GM18873 (cell line): Measurements from ENCODE around the gene SCFD2.
"Not testable (repeated sequence)": the region's sequence is repeated elsewhere in the genome, so short reads cannot be mapped to it uniquely, and the experiment has no call there.

Source experiments
- ATAC-seq: cut with Tn5 transposase; IDR thresholded peaks from one replicate; pipeline ENCODE4 v1.9.1; 2021; ENCODE audit warnings: mild to moderate bottlenecking, moderate library complexity, moderate number of reproducible peaks; ENCODE audit not compliant: unreplicated experiment, low FRiP score

SCFD2 gene

DNA sequence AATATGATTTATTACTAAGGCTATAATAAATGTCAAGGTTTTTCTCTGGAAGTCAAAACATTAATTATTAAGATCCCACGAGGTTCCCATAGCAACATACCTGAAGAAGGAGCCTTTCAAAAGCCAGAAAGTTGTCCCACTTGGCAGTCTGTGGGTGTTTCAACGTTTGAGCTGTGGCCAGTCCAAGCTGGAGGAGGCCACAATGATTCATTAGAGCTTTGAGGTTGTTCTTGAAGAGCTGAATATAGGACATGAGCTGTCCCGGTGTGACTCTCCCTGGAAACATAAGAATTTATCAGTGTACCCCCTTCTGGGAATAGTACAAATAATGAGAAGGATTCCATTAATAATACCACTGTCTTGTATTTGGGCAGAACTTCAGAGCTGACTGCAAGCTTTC lies 92.1 kb downstream of the SCFD2 start:
- ATAC-seq = no peak

DNA sequence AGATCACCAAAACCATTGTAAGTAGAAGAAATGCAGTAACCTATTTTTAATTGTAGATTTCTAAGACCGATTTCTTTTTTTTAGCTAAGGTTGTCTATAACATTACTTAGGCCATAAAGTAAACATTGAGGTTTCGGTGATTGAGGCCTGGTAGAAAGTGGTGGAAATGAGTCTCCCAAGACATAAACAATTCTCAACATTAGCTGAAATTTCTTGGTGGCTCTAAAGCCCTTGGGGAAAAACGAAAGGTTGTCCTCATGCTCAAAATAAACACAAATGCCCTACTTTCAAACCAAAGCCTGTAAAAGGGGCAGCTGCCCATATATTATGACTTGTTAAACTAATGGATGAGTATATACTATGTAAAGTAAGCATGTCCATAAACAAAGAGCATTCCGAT lies 98.8 kb downstream of the SCFD2 start:
- no peak for ATAC-seq

DNA sequence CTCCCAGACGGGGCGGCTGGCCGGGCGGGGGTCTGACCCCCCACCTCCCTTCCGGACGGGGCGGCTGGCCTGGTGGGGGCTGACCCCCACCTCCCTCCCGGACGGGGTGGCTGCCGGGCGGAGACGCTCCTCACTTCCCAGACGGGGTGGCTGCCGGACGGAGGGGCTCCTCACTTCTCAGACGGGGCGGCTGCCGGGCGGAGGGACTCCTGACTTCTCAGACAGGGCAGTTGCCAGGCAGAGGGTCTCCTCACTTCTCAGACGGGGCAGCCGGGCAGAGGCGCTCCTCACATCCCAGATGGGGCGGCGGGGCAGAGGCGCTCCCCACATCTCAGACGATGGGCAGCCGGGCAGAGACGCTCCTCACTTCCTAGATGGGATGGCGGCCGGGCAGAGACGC lies 109.9 kb downstream of the SCFD2 start:
- not testable (repeated sequence) for ATAC-seq

DNA sequence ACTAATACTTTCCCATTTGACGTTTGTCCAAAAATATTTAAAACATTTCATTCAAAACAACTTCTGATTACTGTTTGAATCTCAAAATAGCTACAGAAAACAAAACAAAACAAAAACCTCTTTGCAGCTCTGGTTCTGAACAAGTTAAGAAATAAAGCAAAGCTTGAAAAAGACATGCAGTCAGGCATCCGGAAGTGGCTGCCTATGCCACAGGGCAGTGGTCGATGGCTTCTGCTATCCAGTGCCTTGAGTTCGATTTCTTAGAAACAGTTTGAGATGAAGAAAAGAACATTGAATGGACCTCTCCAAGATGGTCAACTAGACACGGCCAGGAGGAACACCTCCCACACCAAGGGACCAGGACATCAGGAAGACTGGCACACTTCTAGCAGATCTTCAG lies 125.3 kb downstream of the SCFD2 start:
- ATAC-seq = no peak

DNA sequence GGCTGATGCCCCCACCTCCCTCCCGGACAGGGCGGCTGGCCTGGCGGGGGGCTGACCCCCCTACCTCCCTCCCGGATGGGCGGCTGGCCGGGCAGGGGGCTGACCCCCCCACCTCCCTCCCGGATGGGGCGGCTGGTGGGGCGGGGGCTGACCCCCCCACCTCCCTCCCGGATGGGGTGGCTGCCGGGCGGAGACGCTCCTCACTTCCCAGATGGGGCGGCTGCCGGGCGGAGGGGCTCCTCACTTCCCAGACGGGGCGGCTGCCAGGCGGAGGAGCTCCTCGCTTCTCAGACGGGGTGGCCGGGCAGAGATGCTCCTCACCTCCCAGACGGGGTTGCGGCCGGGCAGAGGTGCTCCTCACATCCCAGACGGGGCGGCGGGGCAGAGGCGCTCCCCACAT lies 127.5 kb downstream of the SCFD2 start:
- ATAC-seq = not testable (repeated sequence)

DNA sequence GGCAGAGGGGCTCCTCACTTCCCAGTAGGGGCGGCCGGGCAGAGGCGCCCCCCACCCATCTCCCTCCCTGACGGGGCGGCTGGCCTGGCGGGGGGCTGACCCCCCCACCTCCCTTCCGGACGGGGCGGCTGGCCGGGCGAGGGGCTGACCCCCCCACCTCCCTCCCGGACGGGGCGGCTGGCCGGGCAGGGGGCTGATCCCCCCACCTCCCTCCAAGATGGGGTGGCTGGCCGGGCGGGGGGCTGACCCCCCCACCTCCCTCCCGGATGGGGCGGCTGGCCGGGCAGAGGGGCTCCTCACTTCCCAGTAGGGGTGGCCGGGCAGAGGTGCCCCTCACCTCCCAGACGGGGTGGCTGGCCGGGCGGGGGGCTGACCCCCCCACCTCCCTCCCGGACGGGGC lies 128.1 kb downstream of the SCFD2 start:
- ATAC-seq = not testable (repeated sequence)

DNA sequence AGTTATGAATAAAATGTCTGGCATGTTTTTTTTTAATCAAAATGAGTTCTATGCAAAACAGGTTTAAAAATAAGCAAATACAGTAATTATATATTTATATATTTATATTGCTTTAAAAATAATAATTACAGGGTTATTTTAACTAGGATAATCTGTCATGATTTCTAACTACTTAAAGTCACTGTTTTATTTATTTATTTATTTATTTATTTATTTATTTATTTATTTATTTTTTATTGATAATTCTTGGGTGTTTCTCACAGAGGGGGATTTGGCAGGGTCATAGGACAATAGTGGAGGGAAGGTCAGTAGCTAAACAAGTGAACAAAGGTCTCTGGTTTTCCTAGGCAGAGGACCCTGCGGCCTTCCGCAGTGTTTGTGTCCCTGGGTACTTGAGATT lies 129.2 kb downstream of the SCFD2 start:
- ATAC-seq = not testable (repeated sequence)

DNA sequence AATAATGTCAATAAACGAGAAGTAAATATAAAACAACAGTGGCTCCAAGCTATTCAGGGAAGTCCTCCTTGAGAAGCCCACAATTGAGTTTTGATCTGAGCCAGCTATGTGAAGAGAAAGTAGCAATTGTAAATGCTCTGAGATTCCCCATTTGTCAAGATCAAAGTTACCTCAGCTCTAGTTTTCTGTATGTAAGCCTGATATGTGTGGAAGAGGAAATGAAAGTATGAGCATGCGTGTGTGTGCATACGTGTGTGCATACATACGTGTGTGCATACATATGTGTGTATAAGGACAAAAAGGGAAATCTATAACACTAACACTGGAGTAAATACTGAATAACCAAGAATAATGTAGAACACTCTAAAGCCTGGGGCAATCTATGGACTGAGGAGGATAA lies 130.3 kb downstream of the SCFD2 start:
- no peak for ATAC-seq

DNA sequence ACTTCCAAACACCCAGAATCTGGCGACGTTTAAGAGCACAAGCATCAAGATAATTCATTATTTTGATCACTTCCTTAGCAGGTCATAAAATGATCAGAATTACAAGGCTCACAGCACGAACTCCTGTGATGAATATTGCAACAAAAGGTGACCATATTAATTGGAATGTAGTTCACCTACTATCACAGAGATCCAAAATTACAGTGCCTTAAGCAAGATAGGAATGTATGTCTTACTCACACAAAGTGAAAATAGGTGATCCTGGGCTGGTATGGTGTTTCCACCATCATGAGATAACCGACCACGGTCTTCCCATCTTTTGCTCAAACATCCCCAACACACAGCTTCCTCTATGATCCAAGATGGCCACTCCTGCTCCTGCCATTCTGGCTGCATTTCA lies 131.2 kb downstream of the SCFD2 start:
- no peak for ATAC-seq

DNA sequence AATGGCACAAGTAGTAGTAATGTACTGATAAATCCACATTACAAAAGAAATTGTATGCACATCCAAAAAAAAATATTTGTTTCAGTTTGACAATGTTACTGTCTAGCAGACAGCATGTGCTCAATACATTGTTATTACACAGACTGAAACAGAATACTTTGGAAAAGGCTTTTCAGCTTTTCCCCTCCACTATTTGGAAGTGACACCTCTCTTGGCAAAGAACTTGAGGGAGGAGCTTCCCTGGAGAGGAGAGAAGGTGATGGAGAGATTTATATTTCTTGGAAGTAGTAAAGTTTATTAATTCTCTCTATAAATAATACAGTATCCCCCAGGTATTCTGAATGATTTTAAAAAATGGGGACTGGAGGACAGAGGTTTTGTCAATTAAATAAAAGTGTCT lies 131.8 kb downstream of the SCFD2 start:
- ATAC-seq = no peak

DNA sequence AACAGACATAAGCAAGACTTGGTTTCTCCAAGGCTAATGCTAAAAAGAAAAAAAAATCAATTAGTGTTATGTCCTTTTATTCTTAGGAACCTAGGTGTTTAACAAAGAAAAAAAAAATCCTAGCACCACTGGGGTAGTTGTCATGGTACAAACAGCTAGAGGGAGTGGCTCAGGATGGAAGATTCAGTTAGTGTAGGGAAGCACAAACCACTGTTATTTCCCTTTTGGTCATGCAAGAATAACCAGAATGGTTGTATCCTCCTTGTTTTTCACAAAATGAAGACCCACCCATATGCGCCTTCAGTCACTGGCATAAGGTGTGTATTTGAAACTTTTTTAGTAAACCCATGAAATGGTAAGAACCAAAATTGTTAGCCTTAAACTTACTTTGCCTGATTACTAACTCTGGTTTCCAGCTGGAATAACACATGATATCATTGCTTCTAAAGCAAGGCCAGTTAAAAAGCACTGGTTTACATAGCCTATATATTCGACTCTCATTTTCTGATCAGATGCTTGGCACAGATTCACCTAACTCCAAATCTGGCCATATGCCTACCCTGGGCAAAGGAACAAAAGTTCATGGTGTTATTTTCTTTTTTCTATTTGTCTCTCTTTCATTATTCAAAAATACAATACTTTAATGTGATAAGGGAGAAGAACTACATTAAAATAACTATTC lies 132.6 kb downstream of the SCFD2 start:
- no peak for ATAC-seq

DNA sequence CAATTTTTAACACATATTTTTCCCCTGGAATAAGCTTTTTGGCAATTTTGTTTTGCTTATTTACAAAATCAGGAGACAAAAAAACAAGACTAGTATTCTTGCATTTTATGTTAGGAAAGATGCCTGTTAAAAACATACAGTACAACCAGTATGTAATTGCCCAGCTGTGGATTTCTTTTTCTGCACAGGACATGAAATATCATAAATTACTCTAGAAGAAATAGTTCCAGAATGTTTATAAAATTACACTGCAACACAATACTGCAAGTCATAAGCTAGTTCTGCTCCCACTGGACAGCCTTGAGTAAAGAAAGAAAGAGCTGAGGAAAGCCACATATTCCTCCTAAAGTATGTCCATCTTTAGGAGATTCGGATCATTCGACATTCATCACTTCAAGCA lies 133.5 kb downstream of the SCFD2 start:
- ATAC-seq = no peak

DNA sequence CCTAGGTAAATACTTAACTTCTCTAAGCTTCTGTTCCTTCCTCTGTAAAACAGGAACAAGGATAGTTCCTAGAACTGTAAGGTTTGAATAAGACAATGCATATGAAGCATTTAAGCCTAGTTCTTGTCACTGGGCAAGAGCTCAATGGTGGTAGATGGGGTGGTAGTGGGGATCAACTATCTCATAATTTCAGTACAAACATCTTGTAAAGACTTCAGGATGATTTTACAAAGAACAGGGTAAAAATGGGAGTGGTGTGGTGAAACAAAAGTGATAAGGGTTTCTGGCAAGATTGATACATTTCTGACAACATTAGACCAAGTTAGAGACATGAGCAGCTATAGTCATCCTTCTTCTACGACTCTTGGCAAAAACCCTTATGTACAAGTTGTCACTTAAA lies 137.8 kb downstream of the SCFD2 start:
- no peak for ATAC-seq

DNA sequence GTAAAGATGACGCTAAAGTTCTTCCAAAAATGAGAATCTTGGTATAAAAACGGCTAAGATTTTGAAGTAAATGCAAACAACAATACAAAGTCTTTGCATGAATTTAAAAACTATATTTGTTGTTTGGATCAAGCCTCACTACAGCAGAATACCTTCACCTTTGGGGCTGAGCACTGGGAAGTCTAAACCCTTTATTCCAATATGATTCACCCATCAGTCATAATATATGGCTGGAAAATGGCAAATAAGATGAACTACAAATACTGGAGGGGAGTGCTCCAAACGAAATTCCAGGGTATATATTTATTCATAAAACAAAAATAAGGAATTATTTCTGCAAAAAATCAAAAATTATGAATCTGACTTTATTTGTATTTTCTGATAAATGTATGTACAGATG lies 138.4 kb downstream of the SCFD2 start:
- ATAC-seq = no peak

DNA sequence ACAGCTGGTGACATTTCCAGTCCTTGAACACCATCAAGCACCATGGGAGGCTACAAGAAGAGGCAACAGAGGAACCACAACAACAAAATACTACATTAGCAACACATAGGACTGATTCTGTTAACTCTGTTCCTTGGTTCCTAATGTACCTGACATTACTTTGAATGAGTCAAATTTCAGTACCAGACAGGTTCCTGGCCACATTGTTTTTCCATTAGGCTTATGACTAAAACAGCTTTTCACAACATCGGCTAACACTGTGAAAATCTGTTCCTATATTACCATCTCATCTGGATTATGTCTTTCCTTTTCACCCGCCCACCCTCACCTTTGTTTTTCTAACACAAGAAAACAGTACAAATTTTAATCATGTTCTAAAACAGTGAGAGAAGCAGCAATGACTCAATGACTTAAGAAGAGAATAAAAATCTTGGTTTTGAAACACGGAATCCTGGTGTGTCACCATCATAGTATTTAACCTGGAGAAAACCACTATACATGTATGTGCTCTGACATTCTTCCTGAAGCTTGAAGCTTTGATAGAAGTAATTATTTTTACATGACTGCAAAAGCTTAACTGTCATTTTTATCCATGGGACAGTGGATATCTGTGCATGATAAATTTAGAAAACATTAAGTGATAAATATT lies 143.9 kb downstream of the SCFD2 start:
- no peak for ATAC-seq

DNA sequence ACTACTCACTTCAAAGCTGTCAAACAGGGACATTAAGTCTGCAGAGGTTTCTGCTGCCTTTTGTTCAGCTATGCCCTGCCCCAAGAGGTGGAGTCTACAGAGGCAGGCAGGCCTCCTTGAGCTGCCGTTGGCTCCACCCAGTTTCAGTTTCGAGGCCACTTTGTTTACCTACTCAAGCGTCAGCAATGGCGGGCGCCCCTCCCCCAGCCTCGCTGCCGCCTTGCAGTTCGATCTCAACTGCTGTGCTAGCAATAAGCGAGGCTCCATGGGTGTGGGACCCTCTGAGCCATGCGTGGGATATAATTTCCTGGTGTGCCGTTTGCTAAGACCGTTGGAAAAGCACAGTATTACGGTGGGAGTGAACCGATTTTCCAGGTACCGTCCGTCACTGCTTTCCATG lies 146.7 kb downstream of the SCFD2 start:
- not testable (repeated sequence) for ATAC-seq

DNA sequence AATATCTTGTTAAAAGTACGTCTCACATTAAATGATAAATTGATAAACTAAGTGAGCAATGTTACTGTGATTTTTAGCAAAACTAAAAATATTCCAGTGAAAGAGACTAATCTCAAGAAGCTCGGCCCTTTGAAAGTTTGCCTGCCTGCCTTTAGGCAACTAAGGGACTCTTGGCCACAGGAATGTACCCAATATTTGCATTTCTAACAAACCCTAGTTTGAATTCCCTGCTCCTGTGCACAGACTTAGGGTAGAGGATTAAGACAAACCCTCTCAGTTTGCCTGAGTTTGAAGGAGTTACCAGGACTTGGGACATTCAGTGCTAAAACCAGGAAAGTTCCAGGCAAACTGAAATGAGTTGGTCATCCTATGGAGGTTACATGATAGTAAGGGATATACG lies 157.1 kb downstream of the SCFD2 start:
- ATAC-seq = no peak

DNA sequence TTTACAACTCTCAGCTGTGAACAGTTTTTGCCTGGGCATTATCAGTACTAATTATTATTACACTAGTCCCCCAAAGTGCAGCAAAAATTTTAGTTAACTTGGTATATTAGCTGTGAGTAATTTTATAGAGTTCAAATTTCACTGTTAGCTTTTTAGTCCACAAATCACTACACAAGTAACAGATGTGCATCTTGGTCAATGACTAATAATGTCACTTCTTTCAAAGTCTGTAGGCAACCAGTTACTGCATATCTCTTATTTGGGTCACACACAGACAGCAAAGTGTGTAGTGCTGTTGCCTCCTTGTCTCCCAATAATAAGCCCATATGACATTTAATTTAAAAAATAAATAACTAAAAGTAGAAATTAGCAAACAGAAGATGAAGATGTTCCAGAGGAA lies 159.9 kb downstream of the SCFD2 start:
- no peak for ATAC-seq

DNA sequence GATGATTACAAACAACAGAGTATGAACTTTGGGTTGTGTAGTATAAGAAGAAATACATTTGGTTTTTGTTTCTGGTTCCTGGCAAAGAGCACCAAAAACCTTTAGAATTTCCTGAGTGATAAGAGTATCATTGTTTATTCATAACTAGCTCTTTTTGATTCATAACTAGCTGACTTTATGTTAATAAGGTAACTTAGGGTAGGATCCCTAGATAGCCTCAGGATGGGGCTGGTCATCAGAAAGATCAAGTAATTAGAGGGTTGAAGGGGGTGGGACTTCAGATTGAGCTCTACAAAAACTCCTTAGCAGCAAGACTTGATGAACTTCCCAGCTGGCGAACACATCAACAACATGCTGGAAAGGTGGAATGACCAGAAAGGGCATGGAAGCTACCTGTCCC lies 166.5 kb downstream of the SCFD2 start:
- no peak for ATAC-seq

DNA sequence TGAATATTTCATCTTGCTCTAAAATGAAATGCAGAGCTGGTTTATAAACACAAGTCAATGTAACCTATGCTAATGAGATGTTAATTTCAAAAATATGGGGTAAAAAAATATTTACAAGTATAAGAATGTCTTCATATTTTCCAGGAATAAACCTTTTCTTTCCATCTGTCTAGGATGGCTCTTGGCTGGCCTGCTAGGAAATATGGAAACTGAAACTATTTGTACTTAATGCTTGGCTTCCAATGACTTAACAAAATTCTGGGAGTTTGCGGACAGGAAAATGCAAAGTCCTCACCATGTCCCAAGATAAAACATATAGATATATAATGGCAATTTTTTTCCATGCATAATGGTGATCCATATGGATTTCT lies 168.1 kb downstream of the SCFD2 start:
- ATAC-seq = no peak

DNA sequence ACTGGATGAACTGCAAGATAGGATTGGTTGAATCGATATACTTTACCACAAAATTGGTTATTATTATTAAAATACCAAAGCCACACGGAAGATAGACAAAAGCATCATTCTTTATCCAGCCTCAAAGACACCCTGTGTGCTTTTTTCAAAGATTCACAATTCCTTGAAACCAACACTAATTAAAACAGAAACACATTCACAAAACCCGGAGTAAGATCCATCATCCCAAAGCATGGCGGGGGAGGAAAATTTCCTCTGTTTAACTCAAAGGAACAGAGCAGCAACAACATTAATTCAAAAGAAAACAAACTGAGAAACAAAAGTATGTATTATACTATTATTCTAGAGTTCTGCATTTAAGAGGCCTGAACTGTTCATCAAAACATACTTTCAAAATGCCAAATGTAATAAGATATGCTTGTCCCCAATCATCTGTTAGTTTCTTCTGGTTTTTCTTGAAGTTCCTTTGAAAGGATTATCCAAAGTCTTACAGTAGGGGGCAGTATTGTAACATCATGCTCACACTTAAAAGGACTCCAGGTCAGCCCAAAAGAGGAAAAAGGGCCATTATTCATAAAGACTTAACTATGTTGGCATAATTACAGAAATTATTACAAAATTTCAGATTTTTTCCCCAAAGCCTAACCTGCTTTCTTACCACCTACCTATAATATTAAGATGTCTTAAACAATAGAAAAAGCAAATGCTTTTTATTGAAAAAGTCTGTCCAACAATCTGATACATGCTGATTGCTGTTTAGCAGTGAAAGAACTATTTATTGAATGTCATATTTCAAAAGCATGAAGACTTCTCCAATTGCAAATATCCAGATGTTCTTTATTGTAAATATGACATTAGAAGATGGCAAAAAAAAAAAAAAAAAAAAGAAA lies 168.7 kb downstream of the SCFD2 start:
- ATAC-seq = no peak
